GM12891 (cell line): ENCODE measurements around the gene PXDN.

Experiments
- PAX5 ChIP-seq: IDR thresholded peaks from 2 replicates; pipeline ENCODE4 v1.6.1; 2011; ENCODE audit warnings: low read length, moderate library complexity, mild to moderate bottlenecking; ENCODE audit not compliant: insufficient read depth, severe bottlenecking
- POLR2A ChIP-seq: IDR thresholded peaks from 2 replicates; pipeline ENCODE4 v1.6.1; 2011; ENCODE audit warnings: low read depth, low read length, control low read depth
- POLR2AphosphoS5 ChIP-seq: IDR thresholded peaks from 2 replicates; pipeline ENCODE4 v1.6.1; 2011; ENCODE audit warnings: low read depth, low read length, control low read depth
- SPI1 ChIP-seq: IDR thresholded peaks from 2 replicates; pipeline ENCODE4 v1.6.1; 2011; ENCODE audit warnings: low read depth, low read length, control low read depth
- TAF1 ChIP-seq: IDR thresholded peaks from 2 replicates; pipeline ENCODE4 v1.6.1; 2011; ENCODE audit warnings: low read depth, low read length, control low read depth

GRCh38 chr2:1713839-1714236 is 30.5 kb downstream of the PXDN start:
- TF ChIP-seq POLR2A = no peak
- TF ChIP-seq TAF1 = no peak
- no peak for TF ChIP-seq POLR2AphosphoS5
- TF ChIP-seq SPI1 = no peak
- no peak for TF ChIP-seq PAX5
